K562 (cell line): Measurements from ENCODE around the gene GRB10. TPM values are rescaled to one million over a fixed set of nuclear protein-coding genes. Genes with fewer than 3 reads are reported as not detected.

ENCODE experiments used
- ATAC-seq: fragments of 200-7000 bp; cut with Tn5 transposase; 3 replicates; pipeline ENCODE4 v1.9.1; 2020; ENCODE audit warnings: moderate library complexity
- BruUV-seq: library from RNA; stranded (reverse); fragments of 400-500 nt; replicated peaks from 2 replicates; lab custom pipeline; 2021; lab: Mats Ljungman, UMichigan
- CTCF ChIA-PET: fragments of 300-600 bp; formaldehyde crosslinking; extraction: SDS; loops from one replicate; lab custom pipeline; 2021; ENCODE audit warnings: low intra/inter-chr PET ratio; lab: Yijun Ruan, JAX
- POLR2A ChIA-PET: fragments of 300-600, 350-650 bp; sonication (Branson Sonifier 250); formaldehyde crosslinking; extraction: SDS; loops from one replicate; lab custom pipeline; 2021; ENCODE audit warnings: antibody characterized with exemption, inconsistent platforms; lab: Yijun Ruan, JAX
- DNase-seq, 4 experiments: peaks; one replicate each; pipeline versions ENCODE4 v3.0.0 to v3.0.0-alpha.2; 2011 to 2018; ENCODE audit warnings: low spot score in 3 of 4, mixed read lengths in 3 of 4; ENCODE audit errors: extremely low read depth in 1 of 4
- FAIRE-seq: peaks from 2 replicates; lab custom pipeline; 2011; peaks lifted over from hg19 to GRCh38; lab: Jason Lieb, UNC
- H2AFZ ChIP-seq: 2 replicates; pipeline ENCODE4 v1.6.0; 2011; ENCODE audit warnings: low read depth, low read length, control low read depth, inconsistent platforms
- H3K27ac ChIP-seq: fragments of 200-600 bp; 3 replicates; pipeline ENCODE4 v1.8.0; 2011; ENCODE audit warnings: low read depth, mild to moderate bottlenecking, control low read depth, inconsistent platforms, low read length, moderate library complexity, mixed read lengths; ENCODE audit errors: extremely low read depth
- H3K27me3 ChIP-seq, 2 experiments: fragments of 300-600 bp in 1 of 2; 2 replicates in 1 of 2; 3 replicates in 1 of 2; pipeline versions ENCODE4 v1.6.0 to v1.8.0; 2011; ENCODE audit warnings: inconsistent platforms in 2 of 2, low read length in 2 of 2, mild to moderate bottlenecking in 1 of 2, mixed read lengths in 1 of 2, moderate library complexity in 1 of 2; ENCODE audit not compliant: control insufficient read depth in 2 of 2, insufficient read depth in 2 of 2
- H3K36me3 ChIP-seq: fragments of 300-600 bp; 3 replicates; pipeline ENCODE4 v1.8.0; 2011; ENCODE audit warnings: mild to moderate bottlenecking, low read length, inconsistent platforms; ENCODE audit not compliant: control insufficient read depth, insufficient read depth
- H3K4me1 ChIP-seq, 2 experiments: fragments of 200-600 bp in 1 of 2; replicated peaks in 1 of 2; 2 replicates in 1 of 2; 3 replicates in 1 of 2; pipeline versions ENCODE4 v1.5.1 to v1.8.0; 2011; ENCODE audit warnings: inconsistent platforms in 2 of 2, low read length in 2 of 2, mild to moderate bottlenecking in 1 of 2, mixed read lengths in 1 of 2, moderate library complexity in 1 of 2; ENCODE audit not compliant: control insufficient read depth in 2 of 2, insufficient read depth in 2 of 2
- H3K4me2 ChIP-seq: 2 replicates; pipeline ENCODE4 v1.6.1; 2011; ENCODE audit warnings: low read length, control low read depth, inconsistent platforms, mixed read lengths; ENCODE audit not compliant: insufficient read depth
- H3K4me3 ChIP-seq: fragments of 200-600 bp; sonication (generic), shearing (Covaris generic); 2 replicates; pipeline ENCODE4 v1.5.1; 2016; ENCODE audit warnings: control low read depth, inconsistent platforms
- H3K79me2 ChIP-seq: fragments of 200-600 bp; 3 replicates; pipeline ENCODE4 v1.8.0; 2011; ENCODE audit warnings: low read length, inconsistent platforms; ENCODE audit not compliant: control insufficient read depth, insufficient read depth
- H3K9ac ChIP-seq, 2 experiments: 2 replicates each; pipeline versions ENCODE4 v1.6.0 to v1.6.1; 2011; ENCODE audit warnings: low read depth in 2 of 2, low read length in 2 of 2, control low read depth in 1 of 2, inconsistent platforms in 1 of 2, mild to moderate bottlenecking in 1 of 2, mixed read lengths in 1 of 2; ENCODE audit not compliant: insufficient read depth in 1 of 2
- H3K9me1 ChIP-seq: one replicate; pipeline ENCODE4 v1.6.0; 2011; ENCODE audit warnings: inconsistent platforms, mild to moderate bottlenecking, low read length, moderate library complexity; ENCODE audit not compliant: control insufficient read depth, insufficient read depth
- H3K9me3 ChIP-seq: replicated peaks from 2 replicates; pipeline ENCODE4 v1.5.1; 2011; ENCODE audit warnings: low read depth, low read length, inconsistent platforms; ENCODE audit not compliant: control insufficient read depth, insufficient read depth
- H4K20me1 ChIP-seq: replicated peaks from 2 replicates; pipeline ENCODE4 v1.6.1; 2011; ENCODE audit warnings: low read length, inconsistent platforms, mixed read lengths; ENCODE audit not compliant: control insufficient read depth, insufficient read depth
- FUS ChIP-seq: fragments of 200-400 bp; formaldehyde crosslinking; optimal IDR thresholded peaks from 2 replicates; pipeline ENCODE3; 2017; ENCODE audit warnings: low read depth, low read length
- NCOA2 ChIP-seq, 2 experiments: fragments of 450-650 bp; IDR thresholded peaks; 2 replicates each; pipeline ENCODE4 v1.6.1; 2018; ENCODE audit warnings: mild to moderate bottlenecking in 2 of 2, moderate library complexity in 1 of 2; ENCODE audit not compliant: partially characterized antibody in 2 of 2
- POLR2B ChIP-seq: fragments of 450-650 bp; IDR thresholded peaks from 2 replicates; pipeline ENCODE4 v1.6.1; 2018; ENCODE audit warnings: low read depth; ENCODE audit not compliant: partially characterized antibody
- RBM22 ChIP-seq: fragments of 200-400 bp; formaldehyde crosslinking; IDR thresholded peaks from 2 replicates; pipeline ENCODE4 v1.6.1; 2018; ENCODE audit warnings: low read length, low read depth; ENCODE audit not compliant: poor library complexity, severe bottlenecking
- SUPT5H ChIP-seq: fragments of 450-650 bp; IDR thresholded peaks from 2 replicates; pipeline ENCODE4 v1.6.1; 2016
- TCF3 ChIP-seq: sonication (generic); formaldehyde crosslinking; IDR thresholded peaks from 2 replicates; pipeline ENCODE4 v1.4.0; 2020; ENCODE audit warnings: mild to moderate bottlenecking, missing genetic modification reagents
- ZNF41 ChIP-seq: fragments of 250-450 bp; sonication (Bioruptor Pico); conservative IDR thresholded peaks from 2 replicates; pipeline ENCODE4 v1.4.0; 2020; ENCODE audit warnings: mild to moderate bottlenecking
- ZZZ3 ChIP-seq: fragments of 450-650 bp; IDR thresholded peaks from 2 replicates; pipeline ENCODE4 v1.6.1; 2016; ENCODE audit warnings: antibody characterized with exemption, mild to moderate bottlenecking, moderate library complexity
- WGBS: fragments of 100-300 bp; shearing (Covaris generic); methylation state at CpG from one replicate; pipeline ENCODE4 v1.1.6; 2016; ENCODE audit warnings: low coverage, mixed read lengths; ENCODE audit not compliant: insufficient coverage; ENCODE audit errors: missing lambda C conversion rate; 5-methylcytosine and 5-hydroxymethylcytosine counted together
- in situ Hi-C: fragments of 300-500 bp; cut with MboI; formaldehyde crosslinking; loops from 4 replicates; pipeline ENCODE4 v1.15.0; 2018; ENCODE audit warnings: inconsistent platforms, mixed read lengths
- intact Hi-C: fragments of 100-400 bp; cut with micrococcal nuclease; formaldehyde crosslinking; loops from 2 replicates; pipeline ENCODE4 v1.14.2; 2022
- polyA plus RNA-seq, 8 experiments: library from polyadenylated mRNA; depleted of rRNA in 4 of 8; stranded (reverse) in 5 of 8; unstranded in 3 of 8; fragments of >200 nt; fragmentation: Nextera tagmentation in 2 of 8; fragmentation: Illumina TruSeq in 1 of 8; extraction: Ambion mirVana in 2 of 8; extraction: Trizol in 1 of 8; gene quantifications; 2 replicates each; pipeline versions ENCODE4 v1.2.1 to v1.2.3, GENCODE V29; 2011 to 2014; ENCODE audit warnings: inconsistent platforms in 1 of 8, missing spikeins in 1 of 8
- total RNA-seq, 7 experiments: library from RNA; depleted of rRNA in 6 of 7; stranded (reverse); fragments of >200 nt in 6 of 7; fragmentation: Illumina TruSeq in 2 of 7; extraction: Trizol in 2 of 7; gene quantifications; 2 replicates each; pipeline versions ENCODE4 v1.2.1 to v1.2.3, GENCODE V29; 2011 to 2021; ENCODE audit warnings: low replicate concordance in 1 of 7
- TF ChIP-seq, protein P1 (sequence below): fragments of 200-800 bp; sonication (Bioruptor generic); IDR thresholded peaks from 2 replicates; pipeline ENCODE4 v1.6.1; 2016; ENCODE audit warnings: missing genetic modification characterization, missing compliant biosample characterization

The GRB10 gene
- total and polyA plus RNA-seq, 9 of the 15 experiments (the other 6 are each of a cell fraction or from before 2014, with no cell fraction given): 8.9 to 88.5 (median 40.7) TPM

DNA sequence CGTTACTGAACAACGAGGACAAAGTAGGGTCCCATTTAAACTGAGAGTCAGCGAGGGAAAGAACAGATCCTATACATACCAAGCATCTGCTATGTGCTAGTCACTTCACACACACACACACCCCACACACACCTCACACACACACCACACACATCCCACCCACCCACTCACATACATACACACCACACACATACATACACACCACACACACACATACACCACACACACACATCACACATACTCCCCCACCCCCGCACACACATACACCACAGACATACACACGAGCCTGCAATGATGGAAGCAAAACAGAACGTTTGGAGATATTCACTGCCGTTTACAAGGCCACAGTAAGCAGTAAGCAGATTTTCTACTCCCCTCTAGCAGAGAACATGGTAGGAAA is 607 bp upstream of the GRB10 start:
- no peak overlapping the region for H3K4me3 ChIP-seq
- peaks cover 10% of the 10 kb centered on the region; the same call in 2 of the 3 replicates for H3K36me3 ChIP-seq
- no peak overlapping the region for H3K27ac ChIP-seq
- H4K20me1 ChIP-seq: peaks cover 67% of the 10 kb centered on the region
- H3K27me3 ChIP-seq: no peaks in the 10 kb centered on the region
- TF ChIP-seq POLR2B (peak; percentile 19), SUPT5H (0 out of 2 replicates have a peak, but pooled peaks have one; percentile 27), TCF3 (CRISPR knock-in tag) (no peak)
- no peak overlapping the region for H3K4me2 ChIP-seq
- in situ Hi-C loops: no loop called here
- peaks cover 22% of the 10 kb centered on the region for H3K9me1 ChIP-seq
- CTCF ChIA-PET: no interaction called here
- ATAC-seq (no peak), FAIRE-seq (peak; percentile 72), DNase-seq (no peak)
- intact Hi-C loops: no loop called here
- POLR2A ChIA-PET: interaction anchor here (0.6 to 1.4 kb wide), 2 partner anchors 14 to 207 kb away, joined by 4 read pairs; no protein-coding TSS in a partner anchor
- H3K9ac ChIP-seq: no peak overlapping the region
- no peak overlapping the region for H2AFZ ChIP-seq
- WGBS: 84% methylated on average over 7 of the region's 7 CpGs
- peaks cover 2 to 28% of the 10 kb centered on the region in 2 experiments; a peak in 4 of 5 replicates for H3K4me1 ChIP-seq
- BruUV-seq: no TSS peak
- H3K79me2 ChIP-seq: peaks cover 96% of the 10 kb centered on the region
- H3K9me3 ChIP-seq: no peaks in the 10 kb centered on the region

DNA sequence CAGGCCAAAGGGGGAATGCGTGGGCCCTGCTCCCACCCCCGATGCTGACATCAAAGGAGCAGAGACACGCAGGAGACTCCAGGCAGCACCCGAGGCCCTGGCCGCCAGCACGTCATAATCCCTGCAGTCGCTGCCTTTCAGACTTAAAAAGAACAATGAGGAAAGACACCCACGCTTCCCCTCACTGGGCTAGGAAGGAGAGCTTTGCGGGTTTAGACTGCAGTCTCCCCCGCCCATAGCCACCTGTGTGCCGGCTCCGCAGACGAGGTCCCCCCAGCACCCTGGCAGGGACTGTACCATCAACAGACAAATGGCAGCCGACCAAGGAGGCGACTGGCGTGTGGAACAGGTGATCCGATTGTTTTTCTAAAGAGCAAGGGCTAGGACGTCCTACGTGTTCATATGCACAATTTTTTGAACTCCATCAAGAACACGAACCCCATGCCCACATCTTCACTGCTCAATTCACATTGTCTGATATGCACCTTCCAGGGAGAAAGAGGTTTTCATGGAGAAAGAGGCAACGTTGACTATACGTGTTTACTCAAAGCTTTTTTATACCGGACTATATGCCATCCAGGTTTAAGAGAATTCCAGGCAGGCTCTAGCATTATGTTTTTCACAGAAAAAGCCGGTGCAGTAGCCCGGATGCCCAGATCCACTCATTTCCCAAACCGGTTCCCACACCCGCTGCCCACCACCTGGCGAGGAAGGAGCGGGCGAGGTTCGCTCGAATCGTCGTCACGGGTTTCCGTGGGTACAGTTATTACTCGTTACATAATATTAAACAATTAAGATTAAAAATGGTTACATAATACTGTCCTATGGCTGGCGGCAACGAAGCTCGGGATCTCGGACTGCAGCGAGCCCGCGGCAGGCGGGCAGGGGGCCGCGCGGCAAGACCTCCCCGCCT is 1.1 kb downstream of the GRB10 start:
- intact Hi-C loops: no loop called here
- Histone ChIP-seq H3K79me2 (peaks cover 95% of the 10 kb centered on the region), H2AFZ (no peak overlapping the region), H3K27ac (no peak overlapping the region), H3K9ac (0 out of 4 replicates have a peak overlapping the region, but pooled peaks of 1 of the 2 experiments have one; percentile 53), H3K9me1 (peaks cover 17% of the 10 kb centered on the region), H3K9me3 (no peaks in the 10 kb centered on the region), H3K27me3 (no peaks in the 10 kb centered on the region), H3K36me3 (peaks cover 10% of the 10 kb centered on the region; the same call in 2 of the 3 replicates), H3K4me1 (peaks cover under 1 to 25% of the 10 kb centered on the region in 2 experiments; a peak in 3 of 5 replicates), H3K4me2 (no peak overlapping the region), H3K4me3 (no peak overlapping the region), H4K20me1 (peaks cover 64% of the 10 kb centered on the region)
- CTCF ChIA-PET: no interaction called here
- WGBS: 88% methylated on average over 40 of the region's 49 CpGs
- no peak for FAIRE-seq
- BruUV-seq: no TSS peak
- POLR2A ChIA-PET: interaction anchor here (0.9 kb wide), 1 partner anchor 13 kb away, joined by 3 read pairs; no protein-coding TSS in a partner anchor
- no peak for DNase-seq
- no peak for ATAC-seq
- in situ Hi-C loops: no loop called here
- TF ChIP-seq, protein P1, sequence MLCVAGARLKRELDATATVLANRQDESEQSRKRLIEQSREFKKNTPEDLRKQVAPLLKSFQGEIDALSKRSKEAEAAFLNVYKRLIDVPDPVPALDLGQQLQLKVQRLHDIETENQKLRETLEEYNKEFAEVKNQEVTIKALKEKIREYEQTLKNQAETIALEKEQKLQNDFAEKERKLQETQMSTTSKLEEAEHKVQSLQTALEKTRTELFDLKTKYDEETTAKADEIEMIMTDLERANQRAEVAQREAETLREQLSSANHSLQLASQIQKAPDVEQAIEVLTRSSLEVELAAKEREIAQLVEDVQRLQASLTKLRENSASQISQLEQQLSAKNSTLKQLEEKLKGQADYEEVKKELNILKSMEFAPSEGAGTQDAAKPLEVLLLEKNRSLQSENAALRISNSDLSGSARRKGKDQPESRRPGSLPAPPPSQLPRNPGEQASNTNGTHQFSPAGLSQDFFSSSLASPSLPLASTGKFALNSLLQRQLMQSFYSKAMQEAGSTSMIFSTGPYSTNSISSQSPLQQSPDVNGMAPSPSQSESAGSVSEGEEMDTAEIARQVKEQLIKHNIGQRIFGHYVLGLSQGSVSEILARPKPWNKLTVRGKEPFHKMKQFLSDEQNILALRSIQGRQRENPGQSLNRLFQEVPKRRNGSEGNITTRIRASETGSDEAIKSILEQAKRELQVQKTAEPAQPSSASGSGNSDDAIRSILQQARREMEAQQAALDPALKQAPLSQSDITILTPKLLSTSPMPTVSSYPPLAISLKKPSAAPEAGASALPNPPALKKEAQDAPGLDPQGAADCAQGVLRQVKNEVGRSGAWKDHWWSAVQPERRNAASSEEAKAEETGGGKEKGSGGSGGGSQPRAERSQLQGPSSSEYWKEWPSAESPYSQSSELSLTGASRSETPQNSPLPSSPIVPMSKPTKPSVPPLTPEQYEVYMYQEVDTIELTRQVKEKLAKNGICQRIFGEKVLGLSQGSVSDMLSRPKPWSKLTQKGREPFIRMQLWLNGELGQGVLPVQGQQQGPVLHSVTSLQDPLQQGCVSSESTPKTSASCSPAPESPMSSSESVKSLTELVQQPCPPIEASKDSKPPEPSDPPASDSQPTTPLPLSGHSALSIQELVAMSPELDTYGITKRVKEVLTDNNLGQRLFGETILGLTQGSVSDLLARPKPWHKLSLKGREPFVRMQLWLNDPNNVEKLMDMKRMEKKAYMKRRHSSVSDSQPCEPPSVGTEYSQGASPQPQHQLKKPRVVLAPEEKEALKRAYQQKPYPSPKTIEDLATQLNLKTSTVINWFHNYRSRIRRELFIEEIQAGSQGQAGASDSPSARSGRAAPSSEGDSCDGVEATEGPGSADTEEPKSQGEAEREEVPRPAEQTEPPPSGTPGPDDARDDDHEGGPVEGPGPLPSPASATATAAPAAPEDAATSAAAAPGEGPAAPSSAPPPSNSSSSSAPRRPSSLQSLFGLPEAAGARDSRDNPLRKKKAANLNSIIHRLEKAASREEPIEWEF (CRISPR knock-in tag): no peak
- no peak for TF ChIP-seq FUS
- no peak for TF ChIP-seq ZNF41 (CRISPR knock-in tag)
- no peak for TF ChIP-seq ZZZ3
- TF ChIP-seq NCOA2 (IDR thresholded peaks at IDR 0.05; ENCODE audit: partially characterized antibody in 2 of 2): no peak
- TF ChIP-seq RBM22: no peak
